ENCODE measurements around the gene NR5A2.

The NR5A2 gene

DNA sequence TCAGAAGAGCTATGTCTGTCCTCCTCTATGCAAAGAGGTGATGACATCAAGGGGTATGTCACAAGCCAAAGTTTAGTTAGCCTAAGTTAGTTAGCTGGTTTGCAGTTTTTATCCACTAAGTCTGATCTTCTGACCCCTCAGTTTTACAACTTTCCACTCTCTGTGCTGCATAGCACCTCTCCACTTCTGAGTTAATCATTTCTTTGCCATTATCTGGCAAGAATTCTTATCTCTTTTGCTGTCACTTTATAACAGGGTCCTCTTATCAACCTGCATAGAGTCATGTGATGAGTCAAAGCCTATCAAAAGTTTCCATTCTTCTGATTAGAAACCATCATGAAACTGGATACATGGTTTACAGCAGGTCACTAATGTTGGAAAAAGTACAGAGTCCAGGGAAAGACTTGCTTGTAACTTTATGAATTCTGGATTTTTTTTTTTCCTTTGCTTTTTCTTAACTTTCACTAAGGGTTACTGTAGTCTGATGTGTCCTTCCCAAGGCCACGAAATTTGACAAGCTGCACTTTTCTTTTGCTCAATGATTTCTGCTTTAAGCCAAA is at the start of gene NR5A2:
Gene NR5A2 (plus strand): TSS at position 447 of the 560 bp plus-strand sequence. CDS start 138 bp downstream, outside the sequence.
- no peak for DNase-seq

DNA sequence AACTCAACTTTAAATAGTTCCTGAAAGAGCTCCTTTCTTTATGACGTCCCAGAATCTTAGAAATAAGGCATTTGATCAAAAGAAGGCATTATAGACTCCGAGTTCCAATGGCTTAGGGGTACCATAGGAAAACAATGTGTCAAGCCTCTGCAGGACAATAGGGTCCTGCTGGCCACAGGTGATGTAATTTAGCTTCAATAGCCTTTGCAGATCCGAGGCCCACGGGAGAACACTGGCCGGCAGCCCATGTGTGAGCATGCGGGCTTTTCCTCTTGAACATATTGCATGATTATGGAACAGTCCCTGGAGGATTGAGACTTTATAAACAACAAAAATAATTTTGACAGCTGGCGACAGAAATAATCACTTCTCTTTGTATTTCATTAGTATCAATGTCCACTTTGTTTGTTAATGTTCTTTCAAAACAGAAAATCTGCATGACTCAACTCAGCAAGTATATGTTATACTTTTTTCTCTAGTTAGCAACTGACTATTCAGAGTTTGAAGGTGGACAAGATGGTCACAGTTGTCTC is 49.0 kb upstream of the NR5A2 start:
- no peak for DNase-seq

DNA sequence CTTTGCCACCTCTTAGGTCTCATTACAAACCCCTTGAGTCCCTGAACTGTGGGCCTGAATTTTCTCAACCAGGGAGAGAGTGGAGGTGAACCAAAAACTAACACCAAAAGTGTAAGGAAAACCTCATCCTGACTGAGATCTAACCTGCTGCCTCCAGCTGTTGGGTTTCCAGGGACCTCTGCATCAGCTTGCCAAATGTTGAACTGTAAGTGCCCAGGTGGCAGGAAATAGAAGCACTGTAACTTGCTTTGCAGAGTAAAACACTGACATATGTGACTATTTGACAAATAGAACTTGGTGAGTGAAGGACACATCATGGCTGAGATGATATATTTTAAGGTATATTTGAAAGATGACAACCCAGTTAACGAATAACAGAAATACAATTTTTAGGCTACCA is 48.4 kb upstream of the NR5A2 start:
- no peak for DNase-seq

DNA sequence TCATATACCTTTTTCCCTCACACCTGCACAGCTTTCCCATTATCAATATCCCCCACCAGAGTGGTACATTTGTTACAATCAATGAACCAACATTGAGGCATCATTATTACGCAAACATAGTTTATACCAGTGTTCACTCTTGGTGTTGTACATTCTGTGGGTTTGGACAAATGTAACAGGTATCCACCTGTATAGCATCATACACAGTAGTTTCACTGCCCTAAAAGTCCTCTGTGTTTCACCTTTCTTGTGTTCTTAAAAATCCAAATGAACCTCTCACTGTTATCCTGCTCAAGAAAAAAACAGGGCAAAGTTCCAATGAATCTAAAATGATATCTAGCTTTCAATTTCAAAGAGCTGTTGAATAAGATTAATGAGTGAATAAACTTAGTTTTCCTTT is 45.9 kb upstream of the NR5A2 start:
- DNase-seq, result no peak

DNA sequence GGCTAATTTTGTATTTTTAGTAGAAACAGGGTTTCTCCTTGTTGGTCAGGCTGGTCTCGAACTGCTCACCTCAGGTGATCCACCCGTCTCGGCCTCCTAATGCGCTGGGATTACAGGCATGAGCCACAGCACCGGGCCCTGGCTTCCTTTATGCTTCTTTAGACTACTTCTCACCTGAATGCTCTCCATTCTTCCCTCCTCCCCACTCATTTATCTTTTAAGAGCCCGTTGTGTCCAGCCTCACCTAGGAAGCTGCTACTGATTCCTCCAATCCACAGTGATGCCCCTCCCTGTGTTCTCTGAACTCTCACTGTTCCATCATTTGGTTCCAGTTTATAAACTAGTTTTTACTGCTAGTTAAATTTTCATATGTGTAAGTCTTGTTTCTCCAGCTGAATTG is 44.9 kb upstream of the NR5A2 start:
- no peak for DNase-seq

DNA sequence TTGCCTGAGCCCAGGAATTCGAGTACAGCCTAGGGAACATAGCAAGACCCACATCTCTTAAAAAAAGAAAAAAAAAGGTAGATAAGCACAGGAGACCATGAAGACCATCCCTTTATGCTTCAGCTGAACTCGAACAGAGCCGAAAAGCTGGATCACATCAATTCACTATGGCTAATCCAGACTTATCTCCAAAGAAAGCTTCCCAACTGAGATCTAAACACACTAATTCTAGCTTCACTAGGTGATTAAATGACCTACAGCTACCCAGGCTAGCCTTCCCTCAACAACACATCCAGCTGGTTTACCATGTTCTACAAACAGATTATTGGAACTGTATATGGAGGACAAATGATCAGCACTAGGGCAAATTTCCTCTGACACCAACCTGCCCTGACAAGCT is 44.0 kb upstream of the NR5A2 start:
- DNase-seq, result no peak

DNA sequence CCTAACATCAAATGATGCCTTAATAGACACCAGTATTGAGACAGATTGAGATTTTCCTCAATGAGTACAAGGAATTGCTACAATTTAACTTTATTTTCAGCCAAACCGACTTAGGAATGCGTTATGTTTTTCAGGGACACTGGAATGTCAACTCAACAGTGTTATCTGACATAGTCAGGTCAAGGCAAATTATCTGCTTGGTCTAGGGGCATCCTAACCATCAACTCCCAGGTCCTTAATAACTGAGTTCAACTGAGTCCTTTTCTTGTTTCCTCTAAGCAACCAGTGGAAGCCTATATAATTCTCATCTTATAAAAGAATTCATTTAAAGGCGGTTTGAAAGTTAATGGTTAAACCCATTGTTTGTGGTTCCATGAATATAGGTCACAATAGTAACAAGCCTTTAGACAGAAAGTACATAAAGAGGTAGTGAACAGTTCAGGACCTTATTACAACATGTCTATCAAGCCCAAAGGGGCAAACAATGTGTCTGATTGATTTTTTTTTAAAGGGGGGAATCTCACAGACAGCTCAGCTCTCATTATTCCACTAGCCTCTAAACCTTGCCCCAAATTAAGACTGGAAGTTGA is 32.3 kb upstream of the NR5A2 start:
- no peak for DNase-seq

DNA sequence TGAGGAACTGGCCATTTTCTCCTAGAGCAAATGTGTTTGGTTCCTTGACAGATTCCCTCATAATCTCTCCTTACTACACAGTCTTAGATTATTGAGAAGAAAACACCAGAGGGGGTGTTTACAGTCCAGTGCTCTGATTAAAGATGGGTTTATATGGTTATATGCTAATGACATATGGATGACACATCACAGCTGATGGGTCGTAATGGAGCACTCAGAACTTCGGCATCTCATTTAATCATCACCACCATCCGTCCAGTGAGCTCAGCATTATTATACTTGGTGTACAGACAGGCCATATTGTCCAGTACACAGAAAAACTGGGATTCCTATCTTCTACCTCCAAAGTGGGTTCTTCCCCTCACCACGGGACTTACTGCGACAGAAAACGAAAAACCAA is 22.3 kb upstream of the NR5A2 start:
- no peak for DNase-seq

DNA sequence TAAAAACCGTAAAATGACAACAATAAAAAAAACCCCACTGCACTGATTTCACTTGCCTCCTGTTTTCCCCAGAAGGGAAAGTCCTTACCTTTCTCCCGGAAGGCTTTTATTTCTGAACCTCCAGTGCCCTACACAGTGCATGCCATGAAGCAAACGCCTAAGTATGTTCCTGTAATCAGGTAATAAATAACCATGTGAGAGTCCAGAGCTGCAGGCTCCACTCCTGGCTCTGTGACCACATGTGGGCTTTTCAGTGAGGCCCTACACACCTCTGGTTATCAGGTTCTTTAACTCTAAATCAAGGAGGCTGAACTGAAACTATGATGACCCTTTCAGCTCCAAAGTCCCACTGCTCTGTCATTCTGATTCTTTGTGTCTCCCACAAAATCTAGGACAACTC is 20.8 kb upstream of the NR5A2 start:
- no peak for DNase-seq

DNA sequence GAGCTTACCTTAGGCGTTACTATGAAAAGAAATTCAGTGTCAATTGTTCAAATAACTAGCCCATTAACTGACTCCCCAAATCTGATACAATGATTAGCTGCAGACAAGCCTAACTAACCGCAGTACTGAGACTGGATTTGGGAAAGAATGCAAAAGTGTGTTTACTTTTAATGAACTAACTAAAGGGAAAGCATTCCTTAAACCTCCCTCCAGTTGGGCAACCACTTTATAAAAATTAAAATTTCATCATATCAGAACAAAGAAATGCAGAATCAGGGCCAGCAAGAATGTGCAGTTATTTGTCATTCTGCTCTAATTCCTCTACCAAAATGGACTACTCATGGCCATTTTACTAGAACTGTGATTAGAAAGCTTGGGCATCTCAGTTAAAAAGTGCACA is 11.7 kb upstream of the NR5A2 start:
- no peak for DNase-seq

DNA sequence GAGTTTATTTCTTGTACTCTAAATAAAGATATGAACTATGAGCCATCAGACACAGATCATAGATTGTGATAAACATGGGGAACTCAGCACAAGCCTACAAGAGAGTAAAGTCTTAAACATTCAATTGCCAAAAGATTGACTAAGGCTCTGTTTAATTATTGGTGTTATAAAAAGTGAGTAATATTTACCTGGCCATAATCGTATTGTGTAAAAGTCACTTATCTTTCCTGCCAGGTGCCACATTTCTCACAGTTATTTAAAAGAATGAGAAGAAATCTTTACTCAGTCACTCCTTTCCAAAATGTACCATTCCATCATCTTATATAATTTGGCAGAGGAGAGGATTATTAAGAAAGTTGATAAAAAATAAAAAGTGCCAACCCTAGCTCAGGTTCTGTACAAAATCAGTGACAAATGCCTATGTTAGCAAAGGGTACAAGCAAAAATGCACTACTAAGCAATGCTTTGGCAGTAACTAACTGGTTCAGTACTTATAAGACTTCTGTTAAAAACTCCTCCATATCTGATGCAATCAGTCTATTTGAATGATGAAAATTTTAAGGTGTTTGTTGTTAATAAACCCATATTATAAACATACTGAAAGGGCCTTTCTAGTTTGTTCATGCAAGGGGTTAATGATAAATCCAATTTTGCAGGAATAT is 5.8 kb upstream of the NR5A2 start:
- DNase-seq, result no peak

DNA sequence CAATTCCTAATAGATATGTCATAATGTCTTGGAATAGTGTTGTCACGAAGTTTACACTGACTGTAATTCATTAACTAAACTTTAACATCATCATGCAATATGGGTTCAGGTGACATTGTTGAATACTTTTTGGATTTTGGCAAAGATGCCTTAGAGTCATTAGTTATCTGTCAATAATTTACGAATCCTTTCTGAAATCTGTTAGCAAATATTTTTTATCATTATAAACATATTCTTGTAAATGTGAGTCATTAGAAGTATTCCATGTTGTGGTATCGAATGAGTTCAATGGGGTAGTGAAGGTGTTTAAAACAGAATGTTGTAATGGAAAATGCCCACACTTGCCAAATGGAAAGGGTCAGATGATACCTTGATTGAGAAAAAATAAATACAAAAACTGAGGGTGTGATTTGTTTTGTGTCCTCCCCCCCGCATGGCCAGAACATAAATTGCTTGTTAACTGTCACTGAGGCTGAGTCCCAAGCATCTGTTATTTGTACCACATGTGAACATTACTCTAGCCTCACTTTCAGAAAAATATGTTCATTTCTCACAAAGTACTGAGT is 5.2 kb upstream of the NR5A2 start:
- no peak for DNase-seq

DNA sequence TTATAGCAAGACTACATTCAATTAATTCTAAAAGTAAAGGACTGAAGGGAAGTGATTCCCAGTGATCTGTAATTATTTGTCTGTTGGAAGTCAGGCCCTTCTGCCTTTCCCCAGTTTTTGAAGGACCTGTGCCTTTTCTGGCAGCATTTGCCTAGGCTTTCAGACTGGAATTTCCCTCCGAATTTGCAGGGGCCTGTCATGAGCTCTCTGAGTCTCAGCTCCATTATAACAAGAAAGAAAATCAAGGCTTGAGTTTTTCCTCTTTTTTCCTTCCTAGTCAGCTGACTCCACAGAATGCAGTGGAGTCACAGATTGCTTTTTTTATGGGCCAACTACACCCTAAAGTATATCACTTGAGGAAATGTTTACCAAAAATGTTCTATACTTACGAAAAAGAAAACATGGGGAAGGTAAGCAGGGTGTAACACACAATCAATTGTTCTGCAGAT is 1.1 kb downstream of the NR5A2 start:
- DNase-seq, result no peak

DNA sequence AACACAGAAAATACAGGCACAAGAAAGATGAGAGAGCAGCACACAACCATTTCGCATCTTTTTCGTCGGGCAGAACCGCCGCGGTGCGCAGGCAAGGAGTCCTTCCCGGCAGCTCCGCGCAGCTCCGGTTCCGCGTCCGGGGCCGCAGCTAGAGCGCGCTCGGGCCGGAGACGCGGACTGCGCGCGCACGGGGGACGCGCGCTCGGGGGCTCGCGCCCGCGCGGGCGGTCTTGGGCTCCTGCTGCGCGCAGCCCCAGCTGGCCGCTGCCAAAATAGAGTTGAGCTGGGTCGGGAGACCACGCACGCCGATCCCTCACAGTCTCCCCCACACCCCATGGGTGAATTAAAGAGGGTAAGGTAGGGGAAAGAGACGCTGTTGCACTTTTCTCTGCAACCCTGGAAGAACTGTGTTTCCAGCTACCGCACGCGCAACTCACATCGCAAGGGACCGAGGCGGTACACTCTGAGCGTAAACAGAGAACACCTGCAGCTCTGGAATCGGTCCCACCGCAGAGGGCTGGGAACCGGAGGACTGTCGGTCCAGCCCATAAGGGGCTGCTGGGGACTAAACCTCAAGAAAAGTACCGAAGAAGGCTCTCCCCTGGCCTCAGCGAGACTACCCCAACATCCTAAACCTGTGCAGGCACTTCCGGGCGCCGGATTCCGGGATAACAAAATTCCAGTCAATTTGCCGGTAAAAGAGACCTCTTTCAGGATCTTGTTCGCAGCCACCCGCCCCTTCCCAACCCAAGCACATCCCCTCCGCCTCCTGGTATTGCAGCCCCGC is 1.7 kb downstream of the NR5A2 start:
- peak; percentile 52 for DNase-seq

DNA sequence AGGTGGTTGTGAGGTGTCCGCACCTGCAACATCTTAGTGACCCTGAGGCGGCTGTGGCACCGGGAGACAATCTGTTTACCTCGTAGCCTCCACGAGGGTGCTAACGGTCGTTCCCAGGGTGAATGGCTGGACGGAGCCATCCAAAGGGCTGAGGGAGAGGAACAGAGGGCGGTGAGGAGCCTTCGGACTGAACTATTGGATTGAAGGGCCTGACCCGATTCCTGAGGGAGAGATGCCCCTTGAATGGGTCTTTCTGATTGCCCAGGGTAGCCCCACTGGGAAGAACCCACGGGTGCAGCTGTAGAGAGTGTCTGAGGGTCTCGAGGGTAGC is 2.3 kb downstream of the NR5A2 start:
- no peak for DNase-seq

DNA sequence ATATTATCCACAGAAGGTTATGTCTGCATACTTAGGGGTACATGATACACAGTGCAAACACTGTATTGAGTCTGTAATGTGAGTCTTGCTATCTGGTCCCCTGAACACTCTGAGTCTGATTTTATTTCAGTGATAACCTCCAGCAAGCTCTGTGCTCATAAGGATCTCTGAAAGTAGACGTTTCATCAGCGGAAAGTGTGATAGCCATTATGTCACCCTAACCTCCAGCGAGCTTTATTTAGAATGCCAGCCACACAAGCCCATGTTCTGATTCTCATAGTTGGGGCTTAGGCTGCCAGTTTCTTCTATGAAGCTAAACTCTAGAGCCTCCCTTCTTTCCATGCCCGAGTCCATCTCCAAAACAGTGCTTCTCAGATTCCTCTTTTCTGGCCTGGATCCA is 3.3 kb downstream of the NR5A2 start:
- no peak for DNase-seq

DNA sequence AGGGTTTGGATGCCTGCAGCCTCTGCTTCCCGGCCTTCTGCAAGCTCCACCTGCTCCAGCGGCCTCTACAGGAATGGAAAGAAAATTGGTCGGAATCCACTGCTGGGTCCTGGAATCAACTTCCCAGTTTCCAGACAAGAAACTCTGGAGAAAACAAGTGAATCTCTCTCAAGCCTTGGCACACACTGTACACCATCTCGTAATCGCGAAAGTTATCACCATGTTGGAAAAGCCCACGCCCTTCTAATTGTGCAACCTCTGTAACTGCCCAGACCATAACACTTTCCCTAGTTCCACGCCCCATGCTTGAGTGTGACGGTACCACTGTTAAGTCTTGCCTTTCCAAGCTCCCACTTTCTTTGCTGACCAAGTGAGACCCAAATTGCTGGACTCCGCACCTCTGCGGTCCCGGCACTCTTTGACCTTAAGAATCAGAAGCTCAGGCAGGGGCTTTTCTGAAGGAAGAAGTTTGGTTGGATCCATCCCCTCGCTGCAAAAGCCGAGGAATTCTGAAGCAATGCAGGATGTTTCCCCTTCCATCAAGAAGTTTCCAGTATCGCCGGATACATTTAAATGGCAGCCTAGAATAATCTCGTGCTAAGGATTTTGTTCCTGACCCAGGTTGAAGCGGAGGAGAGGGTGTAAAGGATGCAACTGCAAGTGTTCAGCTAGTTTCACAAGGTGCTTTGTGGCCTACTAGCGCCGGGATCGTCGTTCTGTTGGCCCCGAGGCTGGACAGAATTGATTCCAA is 6.2 kb downstream of the NR5A2 start:
- no peak for DNase-seq

DNA sequence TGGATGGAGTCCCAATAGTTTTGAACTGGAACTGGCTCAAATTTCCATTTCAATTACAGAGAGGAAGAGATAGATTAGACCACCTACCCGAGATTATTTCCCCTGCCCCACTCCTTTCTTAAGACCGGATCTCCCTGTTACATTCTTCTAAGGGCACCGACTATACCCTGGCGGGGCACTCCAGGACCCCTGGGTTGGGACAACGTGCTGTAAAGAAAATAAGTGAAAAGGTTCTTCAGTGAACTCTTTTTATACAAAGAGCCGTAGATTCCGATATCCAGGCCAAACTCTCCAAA is 6.7 kb downstream of the NR5A2 start:
- DNase-seq, result no peak

DNA sequence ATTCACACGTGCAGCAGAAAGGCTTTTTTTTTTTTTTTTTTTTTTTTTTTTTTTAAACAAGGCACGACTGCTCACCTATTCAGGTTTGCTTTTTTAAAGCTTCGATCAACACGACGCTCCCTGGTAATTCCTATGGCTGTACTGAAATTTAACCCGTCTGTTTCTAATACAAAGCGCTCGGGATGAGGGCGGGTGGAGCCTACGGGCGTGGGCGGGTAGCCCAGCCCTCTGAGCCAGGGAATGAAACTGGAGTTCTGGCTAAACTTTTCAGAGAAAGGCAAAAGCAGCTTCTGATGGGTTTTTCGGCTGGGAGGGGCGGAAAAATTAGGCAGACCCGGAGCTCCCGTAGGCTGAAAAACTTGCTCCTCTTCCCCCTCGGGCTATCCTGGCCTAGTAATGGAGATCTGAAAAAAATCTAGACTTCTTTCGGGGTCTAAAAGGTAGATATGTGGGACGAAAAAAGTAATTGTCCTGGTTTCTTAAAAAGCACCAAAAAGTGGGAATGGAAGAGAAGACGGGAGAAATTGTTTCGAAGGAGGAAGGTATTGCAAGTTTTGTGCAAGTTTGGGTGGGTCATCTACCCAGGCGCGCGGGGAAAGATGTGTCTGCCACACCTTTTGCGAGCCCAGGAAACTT is 7.4 kb downstream of the NR5A2 start:
- no peak for DNase-seq

DNA sequence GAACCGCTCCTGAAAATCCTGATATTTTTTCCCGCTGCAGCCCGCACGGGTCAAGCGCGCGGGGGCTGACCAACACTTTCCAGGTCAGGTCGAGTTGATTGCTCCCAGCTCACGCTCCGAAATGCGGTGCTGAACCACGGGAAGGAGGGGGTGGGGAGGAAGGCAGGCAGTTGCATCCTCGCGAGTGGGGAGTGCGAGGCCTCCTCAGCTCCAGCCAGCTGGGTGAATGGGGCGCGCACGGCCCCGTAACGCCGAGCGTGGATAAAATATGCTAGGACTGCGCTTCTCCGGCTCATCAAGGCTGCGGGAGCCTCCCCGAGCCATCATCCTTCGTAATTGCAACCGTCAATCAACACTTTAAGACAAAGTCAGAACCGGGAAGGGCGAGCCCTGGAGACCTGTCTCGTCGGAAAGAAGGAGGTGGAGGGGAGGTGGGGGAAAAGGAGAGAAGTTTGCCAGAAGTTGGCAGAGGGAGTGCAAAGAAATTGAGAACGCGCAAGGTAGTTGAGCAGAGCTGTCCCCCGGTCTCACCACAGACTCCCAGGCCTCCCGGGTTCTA is 8.0 kb downstream of the NR5A2 start:
- no peak for DNase-seq

DNA sequence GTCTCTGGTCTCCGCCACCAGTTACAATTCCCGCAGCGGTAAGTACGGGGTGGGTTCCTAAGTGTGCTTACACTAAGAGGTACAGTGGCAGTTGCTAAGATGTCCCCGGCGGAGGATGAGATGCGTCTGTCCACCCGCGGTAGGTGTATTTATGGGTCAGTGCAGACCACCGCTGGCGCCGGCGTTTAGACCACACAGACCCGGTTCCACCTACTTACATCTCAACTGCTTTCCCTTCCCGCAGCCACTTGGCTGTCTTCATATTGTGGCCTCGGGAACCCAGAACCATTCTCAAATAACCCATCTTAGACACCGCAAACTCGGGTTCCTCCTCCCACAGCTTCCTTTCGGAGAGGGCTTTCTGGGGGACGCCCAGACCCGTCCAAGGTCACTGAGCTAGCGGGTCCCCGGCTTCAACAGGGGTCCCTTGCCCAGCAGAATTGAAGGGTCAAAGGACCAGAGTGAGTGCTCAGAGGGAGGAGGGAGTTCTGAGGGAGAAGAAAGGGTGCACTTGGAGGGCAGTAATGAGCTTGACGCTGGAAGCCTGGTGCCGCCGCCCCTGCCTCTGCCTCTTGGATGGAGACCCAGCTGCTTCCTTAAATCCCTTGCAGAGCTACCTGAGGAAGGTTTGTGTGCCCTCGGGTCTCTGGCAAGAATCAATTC is 8.6 kb downstream of the NR5A2 start:
- DNase-seq, result no peak
